Panc1 (cell line): ENCODE data around the gene MAPK8IP2. TPM values are rescaled to one million over a fixed set of nuclear protein-coding genes. Genes with fewer than 3 reads are reported as not detected.
A peak's percentile ranks its signal among the peaks of the same experiment; 100 is the strongest.

Source experiments
- ATAC-seq: fragments of 200-7000 bp; cut with Tn5 transposase; 2 replicates; pipeline ENCODE4 v1.9.1; 2020; ENCODE audit warnings: mild to moderate bottlenecking, moderate library complexity
- BruUV-seq: library from RNA; stranded (reverse); fragments of 400-500 nt; replicated peaks from 2 replicates; lab custom pipeline; 2021; lab: Mats Ljungman, UMichigan
- CTCF ChIA-PET: fragments of 300-600 bp; sonication (Branson Sonifier 250); formaldehyde crosslinking; loops from one replicate; lab custom pipeline; 2022; ENCODE audit warnings: antibody characterized with exemption; lab: Charles Lee
- POLR2A ChIA-PET: fragments of 300-600 bp; sonication (Branson Sonifier 250); formaldehyde crosslinking; loops from one replicate; lab custom pipeline; 2022; ENCODE audit warnings: antibody characterized with exemption; lab: Charles Lee
- DNase-seq: peaks from one replicate; pipeline ENCODE4 v3.0.0-alpha.2; 2010; ENCODE audit warnings: low read depth, low spot score
- H3K27ac ChIP-seq: 2 replicates; pipeline ENCODE4 v1.5.1; 2011; ENCODE audit warnings: mild to moderate bottlenecking, low read length, inconsistent platforms
- H3K27me3 ChIP-seq: fragments of 200-500 bp; sonication (Bioruptor generic); 2 replicates; pipeline ENCODE4 v1.6.0; 2014; ENCODE audit warnings: low read length, inconsistent platforms; ENCODE audit not compliant: control insufficient read depth, insufficient read depth
- H3K36me3 ChIP-seq: fragments of 200-500 bp; sonication (Bioruptor generic); 2 replicates; pipeline ENCODE4 v1.5.1; 2014; ENCODE audit warnings: inconsistent platforms, mild to moderate bottlenecking, low read length, moderate library complexity; ENCODE audit not compliant: control insufficient read depth, insufficient read depth
- H3K4me1 ChIP-seq: 2 replicates; pipeline ENCODE4 v1.5.1; 2011; ENCODE audit warnings: inconsistent platforms, mild to moderate bottlenecking, low read length, moderate library complexity; ENCODE audit not compliant: control insufficient read depth, insufficient read depth
- H3K4me3 ChIP-seq, 2 experiments: 2 replicates each; pipeline ENCODE4 v1.5.1; 2011 to 2012; ENCODE audit warnings: low read depth in 2 of 2, low read length in 2 of 2, mild to moderate bottlenecking in 2 of 2, inconsistent platforms in 1 of 2, moderate library complexity in 1 of 2
- H3K9me3 ChIP-seq: fragments of 200-500 bp; sonication (Bioruptor generic); 2 replicates; pipeline ENCODE4 v1.5.1; 2014; ENCODE audit warnings: low read depth, mild to moderate bottlenecking, inconsistent platforms, low read length, moderate library complexity; ENCODE audit not compliant: control insufficient read depth, insufficient read depth
- POLR2AphosphoS5 ChIP-seq: IDR thresholded peaks from 2 replicates; pipeline ENCODE4 v1.6.1; 2012; ENCODE audit warnings: mild to moderate bottlenecking, low read depth, low read length, moderate library complexity
- REST ChIP-seq, 2 experiments: IDR thresholded peaks; 2 replicates each; pipeline ENCODE4 v1.6.1; 2011 to 2012; ENCODE audit warnings: low read depth in 2 of 2, control low read depth in 1 of 2, low read length in 1 of 2, mild to moderate bottlenecking in 1 of 2, moderate library complexity in 1 of 2; ENCODE audit not compliant: insufficient read depth in 1 of 2
- SIN3A ChIP-seq: IDR thresholded peaks from 2 replicates; pipeline ENCODE4 v1.6.1; 2012; ENCODE audit warnings: low read depth, mild to moderate bottlenecking, low read length, moderate library complexity, borderline replicate concordance; ENCODE audit not compliant: insufficient read depth
- TCF7L2 ChIP-seq: IDR thresholded peaks from 2 replicates; pipeline ENCODE4 v1.6.1; 2011; ENCODE audit warnings: mild to moderate bottlenecking, low read depth, low read length, inconsistent platforms
- in situ Hi-C: cut with HindIII; loops from 2 replicates; pipeline ENCODE4 v1.10.0; 2016; ENCODE audit warnings: low sequenced_read_pairs, low pct_unique_long_range_greater_than_20kb
- intact Hi-C: fragments of 100-400 bp; cut with micrococcal nuclease; formaldehyde crosslinking; loops from one replicate; pipeline ENCODE4 v1.10.0; 2022; ENCODE audit not compliant: unreplicated experiment
- total RNA-seq: library from RNA; stranded (reverse); gene quantifications from one replicate; pipeline ENCODE4 v1.2.1, GENCODE V29; 2021; ENCODE audit not compliant: unreplicated experiment
- TF ChIP-seq, protein P1 (sequence below): fragments of 450-650 bp; IDR thresholded peaks from 2 replicates; pipeline ENCODE4 v1.5.1; 2017; ENCODE audit warnings: mild to moderate bottlenecking

MAPK8IP2 gene
- total RNA-seq, 1 experiment from 2014 or later = 38.4 TPM

GRCh38 chr22:50622723-50623327, 22.2 kb downstream of the MAPK8IP2 start:
- Histone ChIP-seq H3K27me3 (no peaks in the 10 kb centered on the region), H3K4me1 (peaks cover 7% of the 10 kb centered on the region), H3K27ac (no peak overlapping the region), H3K36me3 (no peaks in the 10 kb centered on the region; the same call in 1 of the 2 replicates), H3K9me3 (no peaks in the 10 kb centered on the region), H3K4me3 (no peak overlapping the region)
- DNase-seq = no peak
- intact Hi-C loops (no loop called here), in situ Hi-C loops (no loop called here)
- TF ChIP-seq TCF7L2 (no peak), SIN3A (no peak), REST (IDR thresholded peaks at IDR 0.05; ENCODE audit: insufficient read depth in 1 of 2, low read depth in 2 of 2, low read length in 1 of 2) (no peak), POLR2AphosphoS5 (no peak)
- TF ChIP-seq, protein P1, sequence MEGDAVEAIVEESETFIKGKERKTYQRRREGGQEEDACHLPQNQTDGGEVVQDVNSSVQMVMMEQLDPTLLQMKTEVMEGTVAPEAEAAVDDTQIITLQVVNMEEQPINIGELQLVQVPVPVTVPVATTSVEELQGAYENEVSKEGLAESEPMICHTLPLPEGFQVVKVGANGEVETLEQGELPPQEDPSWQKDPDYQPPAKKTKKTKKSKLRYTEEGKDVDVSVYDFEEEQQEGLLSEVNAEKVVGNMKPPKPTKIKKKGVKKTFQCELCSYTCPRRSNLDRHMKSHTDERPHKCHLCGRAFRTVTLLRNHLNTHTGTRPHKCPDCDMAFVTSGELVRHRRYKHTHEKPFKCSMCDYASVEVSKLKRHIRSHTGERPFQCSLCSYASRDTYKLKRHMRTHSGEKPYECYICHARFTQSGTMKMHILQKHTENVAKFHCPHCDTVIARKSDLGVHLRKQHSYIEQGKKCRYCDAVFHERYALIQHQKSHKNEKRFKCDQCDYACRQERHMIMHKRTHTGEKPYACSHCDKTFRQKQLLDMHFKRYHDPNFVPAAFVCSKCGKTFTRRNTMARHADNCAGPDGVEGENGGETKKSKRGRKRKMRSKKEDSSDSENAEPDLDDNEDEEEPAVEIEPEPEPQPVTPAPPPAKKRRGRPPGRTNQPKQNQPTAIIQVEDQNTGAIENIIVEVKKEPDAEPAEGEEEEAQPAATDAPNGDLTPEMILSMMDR = no peak
- BruUV-seq = no TSS peak
- CTCF ChIA-PET = no interaction called here
- ATAC-seq = peak; percentile 30; the same call in 1 of the 2 replicates
- POLR2A ChIA-PET = no interaction called here

DNA sequence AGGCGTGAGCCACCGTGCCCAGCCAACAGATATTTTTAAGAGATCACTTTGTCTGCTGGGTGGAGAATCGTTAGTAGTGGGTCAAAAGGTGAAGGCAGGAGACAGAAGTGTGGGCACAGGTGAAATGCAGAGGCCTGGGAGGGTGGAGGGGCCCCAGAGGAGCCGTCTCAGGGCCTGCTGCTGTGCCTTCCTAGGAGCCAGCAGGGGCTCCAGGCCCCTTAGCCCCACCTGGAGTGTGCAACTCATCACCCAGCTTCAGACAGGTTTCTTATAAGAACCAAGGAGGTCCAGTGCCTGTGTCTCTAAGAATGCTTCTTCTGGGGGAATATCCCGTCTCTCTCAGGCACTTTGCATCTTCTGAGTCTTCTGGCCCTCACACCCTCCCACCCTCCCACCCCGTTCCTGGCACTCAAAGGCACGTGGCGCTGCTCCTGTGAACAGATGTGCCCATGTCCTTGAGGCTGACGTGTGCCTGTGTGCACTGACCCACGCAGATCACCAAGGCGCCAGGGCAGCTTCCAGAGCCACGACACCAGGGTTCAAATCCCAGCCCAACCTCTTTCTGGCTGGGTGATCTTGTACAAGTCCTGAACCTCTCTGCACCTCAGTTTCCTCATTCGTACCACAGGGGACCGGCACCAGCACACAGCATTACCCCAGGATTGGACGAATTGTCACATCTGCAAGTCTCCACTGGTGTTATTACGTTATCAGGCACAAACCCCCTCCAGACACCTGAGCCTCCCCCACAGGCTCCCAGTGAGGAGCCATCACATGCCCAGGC, 23.9 kb downstream of the MAPK8IP2 start:
- H3K27me3 ChIP-seq = no peaks in the 10 kb centered on the region
- no peak for TF ChIP-seq SIN3A
- TF ChIP-seq POLR2AphosphoS5 = no peak
- TF ChIP-seq, protein P1 = no peak
- no peak for TF ChIP-seq REST (IDR thresholded peaks at IDR 0.05; ENCODE audit: insufficient read depth in 1 of 2, low read depth in 2 of 2, low read length in 1 of 2)
- no peak for TF ChIP-seq TCF7L2
- in situ Hi-C loops = no loop called here
- H3K4me3 ChIP-seq = no peak overlapping the region
- H3K27ac ChIP-seq = no peak overlapping the region
- peaks cover 7% of the 10 kb centered on the region for H3K4me1 ChIP-seq
- CTCF ChIA-PET = no interaction called here
- BruUV-seq = no TSS peak
- ATAC-seq = no peak
- POLR2A ChIA-PET = no interaction called here
- DNase-seq = no peak
- no peaks in the 10 kb centered on the region for H3K9me3 ChIP-seq
- intact Hi-C loops = no loop called here
- no peaks in the 10 kb centered on the region; the same call in 1 of the 2 replicates for H3K36me3 ChIP-seq
